ENCODE data around the gene TXLNB. TPM values are rescaled to one million over a fixed set of nuclear protein-coding genes. Genes with fewer than 3 reads are reported as not detected.
"Not testable (repeated sequence)": the region's sequence is repeated elsewhere in the genome, so short reads cannot be mapped to it uniquely, and the experiment has no call there.

Gene TXLNB
- total RNA-seq, 2 donors from 2014 or later = 1.1 to 1.7 TPM

DNA sequence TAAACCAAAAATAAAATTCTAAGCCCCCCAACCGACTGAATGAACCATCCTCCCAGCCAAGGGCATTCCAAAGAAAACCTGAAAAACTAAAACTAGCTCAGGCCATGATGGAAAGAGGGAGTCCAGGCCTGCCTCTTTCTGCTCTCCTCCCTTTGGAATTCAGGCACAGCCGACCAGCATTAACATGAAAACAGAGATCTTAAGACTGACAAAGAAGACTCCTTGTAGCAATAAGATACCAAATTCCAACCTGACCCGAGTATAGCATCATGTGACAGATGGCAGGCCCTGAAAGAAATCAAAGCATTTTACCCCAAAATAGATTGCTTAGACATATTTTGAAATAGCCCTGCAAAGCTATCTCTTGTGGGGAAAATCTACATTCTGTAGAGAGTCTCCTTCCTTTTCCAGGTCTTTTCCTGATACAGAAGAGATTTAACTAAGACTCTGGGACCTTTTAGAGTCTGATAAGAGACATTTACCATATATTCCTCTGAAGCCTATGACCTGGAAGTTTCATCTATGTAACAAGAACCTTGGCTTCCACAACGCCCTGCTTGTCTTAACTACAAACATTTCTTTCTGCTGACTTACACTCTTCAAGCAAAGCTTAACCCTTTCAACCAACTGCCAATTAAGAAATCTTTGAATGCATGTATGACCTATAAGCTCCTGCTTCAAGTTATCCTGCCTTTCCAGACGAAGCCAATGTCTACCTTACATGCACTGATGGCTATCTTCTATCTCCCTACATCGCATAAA is 22.2 kb upstream of the TXLNB start:
- no peak for DNase-seq (ENCODE audit: low spot score)
- intact Hi-C loops (cut with DNase I) = no loop called here

DNA sequence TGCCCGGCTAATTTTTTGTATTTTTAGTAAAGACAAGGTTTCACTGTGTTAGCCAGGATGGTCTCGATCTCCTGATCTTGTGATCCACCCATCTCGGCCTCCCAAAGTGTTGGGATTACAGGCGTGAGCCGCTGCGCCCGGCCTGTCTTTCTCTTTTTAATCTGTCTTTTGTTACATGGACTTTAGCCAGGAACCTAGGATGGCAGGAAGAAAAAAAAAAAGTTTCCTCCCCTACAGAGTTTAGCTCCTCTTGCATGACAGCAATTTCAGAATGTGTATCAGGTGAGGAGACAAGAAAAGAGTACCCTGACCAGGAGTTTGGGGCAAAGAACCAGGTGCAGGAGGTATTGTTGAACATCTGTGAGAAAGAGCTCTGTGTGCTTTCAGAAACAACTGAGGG is 21.4 kb upstream of the TXLNB start:
- no peak for DNase-seq (ENCODE audit: low spot score)
- intact Hi-C loops (cut with DNase I) = no loop called here

DNA sequence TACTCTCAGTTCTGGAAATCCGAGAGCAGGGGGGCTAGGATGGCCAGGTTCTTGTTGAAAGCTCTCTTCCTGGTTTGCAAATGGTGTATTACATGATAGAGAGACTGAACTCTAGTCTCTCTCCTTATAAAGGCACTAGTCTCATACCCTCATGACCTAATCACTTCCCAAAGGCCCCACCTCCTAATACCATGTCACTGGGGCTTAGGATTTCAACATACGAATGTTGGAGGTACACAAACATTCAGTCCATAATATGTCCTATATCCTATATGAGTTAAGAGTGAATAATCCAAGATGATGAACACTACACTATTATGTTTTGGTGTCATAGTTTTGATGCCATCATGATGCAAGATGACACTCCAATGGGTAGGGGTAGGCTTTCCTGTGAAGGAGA is 20.0 kb upstream of the TXLNB start:
- intact Hi-C loops (cut with DNase I) = no loop called here
- DNase-seq (ENCODE audit: low spot score) = no peak

DNA sequence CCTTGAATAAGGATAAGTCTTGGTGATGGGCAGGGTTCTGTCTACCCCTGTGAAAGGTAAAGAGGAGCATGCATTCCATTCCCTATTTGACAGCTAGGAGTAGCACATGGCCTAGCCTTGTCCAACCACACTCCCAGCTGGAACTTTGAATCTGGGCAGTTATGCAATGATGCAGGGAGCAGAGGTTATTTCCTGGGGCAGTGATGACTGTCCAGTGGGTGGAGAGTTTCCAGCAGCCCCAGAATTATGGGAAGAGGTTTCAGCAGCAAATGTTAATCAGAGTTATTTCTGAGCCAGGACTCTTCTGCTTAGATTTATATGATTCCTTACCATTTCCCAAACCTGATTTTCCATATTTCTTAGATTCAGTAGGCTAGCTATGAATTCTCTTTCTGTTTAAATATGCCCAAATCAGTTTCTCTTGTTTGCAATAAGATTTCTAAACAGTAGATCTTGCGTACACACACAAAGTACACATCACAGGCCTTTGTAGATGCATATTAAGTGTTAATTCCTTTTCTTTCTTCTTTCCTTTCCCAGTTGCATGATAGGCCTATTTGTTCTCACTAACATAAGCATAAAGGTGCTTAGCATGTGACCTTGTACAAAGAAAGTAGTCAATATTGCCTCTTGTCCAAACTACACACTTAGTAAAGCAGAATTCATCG is 17.3 kb upstream of the TXLNB start:
- intact Hi-C loops (cut with DNase I) = no loop called here

DNA sequence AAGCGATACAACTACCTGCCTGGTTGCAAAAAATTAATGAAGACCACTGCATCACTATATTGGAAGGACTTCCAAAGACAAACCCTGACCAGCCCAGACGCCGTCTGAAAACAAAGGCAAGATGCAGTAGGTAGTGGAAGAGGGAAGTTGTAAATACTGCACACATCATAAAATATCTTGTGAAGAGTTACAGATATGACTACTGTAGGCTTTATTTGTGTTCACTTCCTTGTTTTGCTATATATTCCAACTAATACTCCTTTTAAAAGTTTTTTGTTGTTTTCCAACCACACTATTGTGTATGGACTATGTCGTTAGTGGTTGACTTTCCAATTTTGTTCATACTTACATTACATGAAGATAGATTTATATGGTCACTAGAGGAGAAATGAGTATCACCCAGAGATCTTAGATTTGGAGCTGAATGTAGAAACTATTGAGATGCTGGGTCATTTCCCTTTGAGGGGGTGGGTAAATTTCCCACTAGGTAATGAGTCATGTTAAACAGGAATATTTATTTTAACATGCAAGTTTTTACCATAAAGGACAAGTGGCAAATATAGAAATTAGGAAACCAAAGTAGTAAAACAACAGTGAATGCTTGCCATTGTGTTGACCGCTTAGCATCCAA is 16.6 kb upstream of the TXLNB start:
- intact Hi-C loops (cut with DNase I) = no loop called here
- DNase-seq (ENCODE audit: low spot score) = no peak

More for the DNA sequence above, 17.3 kb upstream of the TXLNB start:
- DNase-seq (ENCODE audit: low spot score) = no peak

DNA sequence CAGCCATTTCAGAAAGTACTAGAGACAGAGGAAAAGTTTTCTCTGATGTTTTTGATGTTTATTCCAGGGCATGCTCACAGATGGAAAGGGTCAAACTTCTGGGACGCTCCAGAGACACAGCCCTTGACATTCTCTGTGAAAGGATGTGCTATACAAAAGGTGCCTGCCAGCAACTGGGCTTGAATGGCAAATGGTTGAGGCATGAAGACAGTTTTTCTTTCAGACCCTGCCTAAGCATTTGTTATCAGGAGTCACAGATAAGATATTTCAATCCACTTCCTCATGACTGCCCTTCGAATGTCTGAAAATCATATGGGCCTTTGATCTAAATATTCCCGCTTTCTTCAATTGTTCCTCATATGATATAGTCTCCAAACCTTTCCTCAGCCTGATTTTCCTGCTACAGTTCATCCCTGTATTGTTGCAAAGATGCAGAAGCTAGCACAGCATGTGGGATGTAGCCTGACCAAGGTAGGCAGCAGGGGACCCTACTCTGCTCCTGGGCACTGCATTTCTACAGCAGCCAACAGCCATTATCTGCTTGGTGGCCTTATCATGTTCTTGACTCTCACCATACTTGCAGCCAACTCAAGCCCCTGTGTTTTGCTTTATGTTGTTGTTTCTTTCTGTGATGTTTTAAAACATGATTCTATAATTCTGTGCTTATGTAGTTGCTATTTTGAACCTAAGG is 14.6 kb upstream of the TXLNB start:
- DNase-seq (ENCODE audit: low spot score) = no peak
- intact Hi-C loops (cut with DNase I) = no loop called here

DNA sequence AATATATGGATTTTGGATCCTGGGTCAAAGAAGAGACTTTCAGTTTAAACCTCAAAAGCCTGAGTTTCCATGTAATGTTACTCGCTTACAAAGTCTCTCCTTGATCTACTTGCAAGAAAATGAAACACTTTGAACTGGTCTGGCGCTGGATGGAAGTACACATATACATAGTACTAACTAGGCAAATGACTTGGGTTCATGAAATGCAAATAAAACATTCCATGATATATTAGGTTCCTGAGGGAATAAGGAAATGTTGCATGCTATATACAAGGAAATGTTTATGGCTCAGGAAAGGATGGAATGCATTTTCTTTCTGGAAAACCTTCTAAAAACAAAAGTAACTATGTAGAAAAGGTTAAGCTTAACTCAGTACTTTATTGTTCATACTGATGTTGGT is 11.4 kb upstream of the TXLNB start:
- DNase-seq (ENCODE audit: low spot score) = no peak
- intact Hi-C loops (cut with DNase I) = no loop called here

DNA sequence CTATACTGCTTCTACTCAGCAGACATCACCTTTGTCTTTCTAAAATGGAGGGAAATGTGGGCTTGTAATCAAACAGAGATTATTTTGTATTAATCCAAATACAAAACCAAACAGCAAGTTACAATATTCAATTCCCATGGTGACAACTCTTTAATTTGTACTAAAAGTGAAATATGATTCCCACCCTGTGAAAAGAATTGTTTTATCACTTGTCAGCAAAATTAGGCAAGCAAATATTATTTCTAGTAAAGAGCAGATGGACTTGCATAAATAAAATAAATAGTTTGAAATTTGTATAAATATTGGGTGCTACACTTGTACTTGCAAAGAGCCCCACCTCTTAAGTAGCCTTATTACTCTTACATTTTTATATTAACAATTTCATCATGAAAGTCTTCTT is 6.1 kb upstream of the TXLNB start:
- intact Hi-C loops (cut with DNase I) = no loop called here
- no peak for DNase-seq (ENCODE audit: low spot score)

DNA sequence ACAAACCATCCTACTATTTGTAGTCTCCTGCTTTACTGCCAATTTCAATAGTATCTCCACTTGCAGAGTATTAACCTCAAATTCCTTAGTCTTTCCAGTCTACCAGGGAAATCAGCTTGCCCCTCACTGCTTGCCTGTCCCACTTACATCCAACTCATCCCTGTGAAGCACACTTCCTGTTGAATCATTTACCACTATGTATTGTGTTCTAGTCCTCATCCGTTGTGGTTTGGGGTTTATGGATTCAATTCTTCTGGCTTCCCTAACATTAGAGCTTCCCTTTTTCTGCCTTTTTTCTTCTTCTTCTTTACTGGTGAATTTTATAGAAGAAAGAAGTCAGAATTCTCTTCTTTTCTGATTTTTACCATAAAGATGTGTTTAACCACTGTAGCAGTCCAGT is 5.1 kb upstream of the TXLNB start:
- no peak for DNase-seq (ENCODE audit: low spot score)
- intact Hi-C loops (cut with DNase I) = no loop called here

DNA sequence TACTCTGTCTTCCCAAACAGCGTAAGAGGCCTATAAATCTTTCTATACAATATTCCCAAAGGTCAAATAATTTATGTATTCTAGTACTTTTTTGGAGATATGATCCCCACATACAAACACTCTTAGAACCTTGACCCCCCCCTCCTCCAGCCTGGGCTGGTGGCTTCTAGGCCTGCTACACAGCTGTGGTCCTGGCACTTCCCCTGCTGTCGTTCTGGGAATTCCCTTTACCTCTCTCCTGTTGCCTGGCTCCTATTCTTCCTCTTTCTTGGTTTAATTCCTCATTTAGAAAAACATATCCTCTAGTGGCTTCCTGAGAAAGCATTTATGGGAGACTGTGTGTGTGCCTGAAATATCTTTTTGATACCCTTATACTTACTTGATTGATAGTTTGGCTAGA is 4.1 kb upstream of the TXLNB start:
- intact Hi-C loops (cut with DNase I) = no loop called here
- no peak for DNase-seq (ENCODE audit: low spot score)

DNA sequence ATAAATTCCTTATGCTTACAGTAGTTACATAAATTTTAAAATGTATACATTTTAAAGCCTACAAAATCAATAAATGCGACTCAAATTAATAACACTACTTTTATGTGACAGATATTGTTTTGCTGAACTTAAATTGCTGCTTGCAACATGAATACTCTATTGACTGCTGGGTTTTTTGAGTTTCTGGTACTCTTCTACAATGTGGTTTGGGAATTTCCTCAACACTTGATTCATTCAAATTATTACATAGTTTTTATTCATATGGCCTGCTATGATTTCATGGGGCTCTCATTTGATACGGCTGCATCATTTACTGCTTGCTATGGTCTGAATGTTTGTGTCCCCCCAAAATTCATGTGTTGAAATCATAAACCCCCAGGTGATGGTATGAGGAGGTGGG is 2.3 kb upstream of the TXLNB start:
- intact Hi-C loops (cut with DNase I) = no loop called here
- DNase-seq (ENCODE audit: low spot score) = no peak

DNA sequence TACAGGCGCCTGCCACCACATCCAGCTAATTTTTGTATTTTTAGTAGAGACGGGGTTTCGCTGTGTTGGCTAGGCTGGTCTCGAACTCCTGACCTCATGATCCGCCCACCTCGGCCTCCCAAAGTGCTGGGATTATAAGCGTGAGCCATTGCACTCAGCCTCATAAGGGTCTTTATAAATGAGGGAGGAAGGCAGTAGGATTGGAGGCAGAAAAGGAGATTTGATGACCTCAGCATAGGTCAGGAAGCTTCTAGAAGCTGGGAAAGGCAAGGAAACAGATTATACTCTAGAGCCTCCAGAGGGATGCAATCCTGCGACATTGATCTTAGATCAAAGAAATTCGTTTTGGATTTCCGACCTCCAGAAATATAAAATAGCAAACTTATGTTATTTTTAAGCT is 1.4 kb upstream of the TXLNB start:
- intact Hi-C loops (cut with DNase I); DNase-seq (ENCODE audit: low spot score): not testable (repeated sequence)

DNA sequence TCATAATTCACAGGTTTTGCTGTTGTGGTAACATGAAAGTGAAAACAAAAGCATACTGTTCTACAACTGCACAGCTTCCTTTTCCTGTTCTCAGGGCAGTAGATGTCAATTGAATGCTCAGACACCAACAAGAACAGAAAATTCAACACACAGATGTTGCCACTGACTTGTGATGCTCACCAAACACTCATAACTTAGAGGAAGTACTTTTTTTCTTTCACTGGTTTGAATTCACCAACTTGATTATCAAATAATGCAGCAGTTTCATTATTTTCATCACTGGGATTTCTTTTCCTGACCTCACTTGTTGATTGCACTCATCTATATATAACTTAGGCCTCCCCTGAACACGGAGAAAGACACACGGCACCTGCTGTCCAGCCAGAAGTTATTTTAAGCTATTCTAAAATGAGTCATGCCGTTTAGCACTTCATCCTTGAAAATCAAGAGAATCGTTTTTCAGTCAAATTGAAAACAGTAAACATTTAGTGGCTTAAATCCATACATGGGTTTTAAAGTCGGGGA is 949 bp downstream of the TXLNB start:
- intact Hi-C loops (cut with DNase I) = no loop called here

DNA sequence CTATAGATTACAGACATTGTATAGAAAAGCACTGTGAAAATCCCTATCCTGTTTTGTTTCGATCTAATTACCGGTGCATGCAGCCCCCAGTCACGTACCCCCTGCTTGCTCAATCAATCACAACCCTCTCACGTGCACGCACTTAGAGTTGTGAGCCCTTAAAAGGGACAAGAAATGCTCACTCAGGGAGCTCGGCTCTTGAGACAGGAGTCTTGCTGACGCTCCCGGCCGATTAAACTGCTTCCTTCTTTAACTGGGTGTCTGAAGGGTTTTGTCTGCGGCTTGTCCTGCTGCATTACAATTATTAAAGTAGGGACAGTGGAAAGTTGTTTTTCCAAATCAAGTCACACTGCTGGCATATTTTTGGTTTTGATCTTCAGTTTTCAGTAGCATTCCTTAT is 2.6 kb downstream of the TXLNB start:
- DNase-seq (ENCODE audit: low spot score) = no peak
- intact Hi-C loops (cut with DNase I) = no loop called here

More for the DNA sequence above, 949 bp downstream of the TXLNB start:
- DNase-seq (ENCODE audit: low spot score) = no peak

DNA sequence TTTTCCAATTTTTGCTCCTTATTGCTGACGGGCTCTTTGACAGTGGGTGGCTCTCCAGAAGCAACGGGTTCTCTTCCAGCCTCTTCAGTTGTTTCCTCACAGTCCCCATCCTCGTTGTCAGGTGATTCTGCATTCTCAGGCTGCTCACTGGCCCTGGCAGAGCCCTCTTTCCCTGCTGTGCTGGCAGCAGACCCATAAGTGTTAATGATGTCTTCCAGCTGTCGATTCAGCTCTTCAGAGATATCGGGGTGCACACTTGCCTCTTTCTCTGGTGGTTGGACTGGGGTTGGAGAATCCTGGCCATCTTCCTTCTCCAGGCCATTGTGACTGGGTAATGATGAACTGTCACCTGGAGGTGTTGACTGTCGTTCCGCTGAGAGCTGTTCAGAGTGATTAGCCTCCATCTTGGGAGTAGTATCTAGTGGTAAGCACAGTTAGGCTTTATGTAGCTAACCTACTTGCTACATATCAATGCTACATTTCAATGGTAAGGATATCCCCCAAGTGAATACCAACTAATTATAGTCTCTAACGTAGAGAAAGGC is 3.2 kb downstream of the TXLNB start:
- intact Hi-C loops (cut with DNase I) = no loop called here
- DNase-seq (ENCODE audit: low spot score) = no peak

DNA sequence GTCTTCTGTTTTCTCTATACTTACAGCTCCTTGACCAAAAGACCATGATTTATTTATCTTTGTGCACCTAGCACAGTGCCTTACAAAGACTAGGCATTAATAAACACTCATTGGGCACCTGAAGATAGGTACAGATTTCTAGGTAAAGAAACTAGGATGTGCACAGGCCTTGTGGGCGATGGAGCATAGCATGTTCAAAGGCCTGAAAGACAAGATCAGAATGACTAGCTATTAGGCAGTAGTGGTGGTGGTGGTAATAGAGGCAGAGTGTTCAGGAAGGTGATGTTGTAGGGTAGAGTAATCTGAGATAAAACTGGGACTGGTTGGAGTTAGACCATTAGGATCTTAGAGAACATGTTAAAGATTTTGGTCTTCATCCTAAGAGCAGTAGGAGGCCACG is 3.9 kb downstream of the TXLNB start:
- intact Hi-C loops (cut with DNase I) = no loop called here
- no peak for DNase-seq (ENCODE audit: low spot score)

DNA sequence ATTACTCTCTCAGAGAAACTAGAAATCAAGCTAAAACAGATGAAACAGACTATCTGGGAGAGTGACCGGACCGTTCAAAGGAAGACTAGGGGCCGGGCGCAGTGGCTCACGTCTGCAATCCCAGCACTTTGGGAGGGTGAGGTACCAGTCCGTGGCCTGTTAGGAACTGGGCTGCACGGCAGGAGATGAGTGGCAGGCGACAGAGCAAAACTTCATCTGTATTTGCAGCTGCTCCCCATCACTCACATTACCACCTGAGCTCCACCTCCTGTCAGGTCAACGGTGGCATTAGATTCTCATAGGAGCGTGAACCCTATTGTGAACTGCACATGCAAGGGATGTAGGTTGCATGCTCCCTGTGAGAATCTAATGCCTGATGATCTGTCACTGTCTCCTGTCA is 5.4 kb downstream of the TXLNB start:
- intact Hi-C loops (cut with DNase I); DNase-seq (ENCODE audit: low spot score): not testable (repeated sequence)

DNA sequence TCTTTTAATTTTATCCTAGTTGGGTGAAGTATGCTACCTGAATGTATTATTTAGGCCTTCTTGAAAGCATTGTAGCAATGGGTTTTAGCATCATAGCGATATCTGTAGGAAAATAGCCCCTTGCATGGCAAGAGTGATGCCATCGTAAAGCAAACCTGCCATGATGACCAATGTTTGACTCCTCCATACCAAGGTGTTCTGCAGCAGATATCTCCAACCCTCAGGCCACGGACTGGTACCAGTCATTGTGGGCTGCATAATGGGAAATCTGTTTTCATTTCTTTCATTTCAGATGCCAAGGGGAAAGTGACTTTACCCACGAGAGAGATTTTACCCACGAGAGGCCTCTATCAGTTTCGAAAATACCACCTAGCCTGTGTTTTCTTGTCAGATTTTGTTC is 6.2 kb downstream of the TXLNB start:
- no peak for DNase-seq (ENCODE audit: low spot score)
- intact Hi-C loops (cut with DNase I) = no loop called here

DNA sequence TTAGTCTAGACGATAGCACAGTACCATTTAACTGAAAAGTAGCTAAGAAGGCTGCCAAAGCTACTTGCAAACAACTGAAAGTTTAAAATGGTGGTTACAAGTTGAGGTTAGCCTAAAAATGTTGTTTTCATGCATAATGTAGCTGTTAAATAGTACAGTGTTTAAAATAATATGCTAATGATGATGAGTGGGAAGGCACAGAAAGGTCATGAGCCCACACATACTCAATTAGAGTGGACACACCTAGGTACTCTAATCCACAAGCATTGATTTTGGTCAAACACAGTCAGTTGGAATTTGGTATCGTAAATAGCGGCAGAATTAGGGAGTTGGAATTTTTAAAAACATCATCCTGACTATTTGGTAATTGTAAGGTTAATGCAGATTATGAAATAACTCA is 7.0 kb downstream of the TXLNB start:
- intact Hi-C loops (cut with DNase I) = no loop called here
- DNase-seq (ENCODE audit: low spot score) = no peak

DNA sequence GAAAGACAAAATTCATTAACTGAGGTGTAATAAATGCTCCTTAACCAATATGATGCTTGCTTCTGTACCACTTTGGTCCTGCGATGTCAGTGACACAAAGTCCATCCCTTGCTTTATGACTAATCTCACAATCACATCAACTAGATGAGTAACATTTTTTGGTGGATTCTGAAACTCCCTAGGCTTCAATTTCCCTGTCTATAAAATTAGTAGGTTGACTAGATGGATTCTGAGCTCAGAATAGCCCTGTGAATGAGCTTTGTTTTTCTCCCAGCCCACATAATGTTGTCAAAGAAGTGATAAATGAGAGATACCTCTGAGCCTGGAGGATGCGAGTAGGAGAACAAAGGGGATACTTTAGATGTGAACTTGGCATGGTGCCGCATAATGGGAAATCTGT is 9.1 kb downstream of the TXLNB start:
- no peak for DNase-seq (ENCODE audit: low spot score)
- intact Hi-C loops (cut with DNase I) = no loop called here
